Activated naive CD8-positive, alpha-beta T cell treated with anti-CD3 and anti-CD28 coated beads, Interleukin-2, amount 50 U/mL, for 24 hours (primary cell): ENCODE results near the gene CALHM4.
"Not testable (repeated sequence)": the region's sequence is repeated elsewhere in the genome, so short reads cannot be mapped to it uniquely, and the experiment has no call there.

Experiments used
- ATAC-seq: fragments of 150-1000 bp; cut with Tn5 transposase; one replicate; pipeline ENCODE4 v1.10.0; 2021
- DNase-seq: peaks from one replicate; pipeline ENCODE4 v3.0.0; 2021
- H3K27ac Mint-ChIP-seq: one replicate; pipeline ENCODE4 v1.8.0; 2021; ENCODE audit warnings: mild to moderate bottlenecking, mixed read lengths
- H3K27me3 Mint-ChIP-seq: one replicate; pipeline ENCODE4 v1.8.0; 2021; ENCODE audit warnings: mixed read lengths
- H3K36me3 Mint-ChIP-seq: one replicate; pipeline ENCODE4 v1.8.0; 2021; ENCODE audit warnings: low read depth, mixed read lengths
- H3K4me1 Mint-ChIP-seq: one replicate; pipeline ENCODE4 v1.8.0; 2021; ENCODE audit warnings: mixed read lengths
- H3K4me3 Mint-ChIP-seq: one replicate; pipeline ENCODE4 v1.8.0; 2021; ENCODE audit warnings: mild to moderate bottlenecking, moderate library complexity, mixed read lengths
- H3K9me3 Mint-ChIP-seq: one replicate; pipeline ENCODE4 v1.8.0; 2021; ENCODE audit warnings: mixed read lengths

The CALHM4 gene

GRCh38 chr6:116577486-116577885, 23.9 kb downstream of the CALHM4 start:
- Mint-ChIP-seq H3K27ac (no peak overlapping the region), H3K36me3 (peaks cover 45% of the 10 kb centered on the region), H3K27me3 (no peaks in the 10 kb centered on the region), H3K4me1 (peaks cover 42% of the 10 kb centered on the region), H3K4me3 (no peak overlapping the region), H3K9me3 (no peaks in the 10 kb centered on the region)
- no peak for DNase-seq
- no peak for ATAC-seq

GRCh38 chr6:116578335-116578734, 24.8 kb downstream of the CALHM4 start:
- no peaks in the 10 kb centered on the region for H3K9me3 Mint-ChIP-seq
- no peak overlapping the region for H3K4me3 Mint-ChIP-seq
- no peak overlapping the region for H3K27ac Mint-ChIP-seq
- H3K36me3 Mint-ChIP-seq = peaks cover 49% of the 10 kb centered on the region
- no peak for DNase-seq
- no peaks in the 10 kb centered on the region for H3K27me3 Mint-ChIP-seq
- no peak for ATAC-seq
- peaks cover 34% of the 10 kb centered on the region for H3K4me1 Mint-ChIP-seq

DNA sequence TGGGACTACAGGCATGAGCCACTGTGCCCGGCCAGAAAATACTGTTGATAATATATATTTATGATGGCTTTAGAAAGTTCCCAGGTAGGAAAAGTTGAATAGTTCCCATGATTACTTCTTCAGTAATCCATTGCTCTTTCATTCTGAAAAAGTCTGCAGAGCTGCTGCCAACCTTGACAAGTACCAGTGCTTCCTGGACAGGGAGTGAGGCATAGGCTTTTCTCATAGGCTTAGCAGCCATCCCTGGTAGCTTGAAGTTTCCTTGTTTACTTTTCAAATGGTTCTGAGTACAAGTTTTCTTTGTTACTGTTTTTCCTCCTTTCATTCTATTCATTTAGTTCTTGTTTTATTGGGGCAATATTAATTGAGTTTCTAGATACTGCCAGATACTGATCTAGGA, 25.6 kb downstream of the CALHM4 start:
- H3K4me3 Mint-ChIP-seq = no peak overlapping the region
- DNase-seq (no peak), ATAC-seq (no peak)
- no peaks in the 10 kb centered on the region for H3K9me3 Mint-ChIP-seq
- H3K4me1 Mint-ChIP-seq = peaks cover 26% of the 10 kb centered on the region
- H3K36me3 Mint-ChIP-seq = peaks cover 43% of the 10 kb centered on the region
- H3K27me3 Mint-ChIP-seq = no peaks in the 10 kb centered on the region
- H3K27ac Mint-ChIP-seq = peak overlapping the region; percentile 33

- peaks cover 44% of the 10 kb centered on the region for H3K36me3 Mint-ChIP-seq
- no peak overlapping the region for H3K4me3 Mint-ChIP-seq
Observed at GRCh38 chr6:116580198-116580597, 26.6 kb downstream of the CALHM4 start.

DNA sequence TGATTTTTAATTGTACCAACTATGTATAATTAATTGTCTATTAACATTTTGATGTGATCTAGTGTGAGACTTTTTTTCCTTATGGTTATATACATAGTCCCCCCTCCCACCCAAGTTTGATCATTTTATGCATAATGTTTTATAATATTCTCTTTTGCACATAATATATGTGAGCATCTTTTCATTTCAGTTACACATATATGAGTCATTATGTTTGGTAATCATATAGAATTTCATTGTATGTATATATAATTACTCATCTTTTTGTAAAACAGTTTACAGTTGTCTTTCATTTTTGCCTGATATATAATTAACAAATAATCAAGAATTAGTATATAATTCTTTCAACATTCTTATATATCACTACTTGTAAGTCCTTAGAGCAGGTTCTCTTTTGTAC, 32.7 kb downstream of the CALHM4 start:
- Mint-ChIP-seq H3K4me1 (no peaks in the 10 kb centered on the region), H3K36me3 (peaks cover 34% of the 10 kb centered on the region), H3K4me3 (no peak overlapping the region), H3K27ac (no peak overlapping the region), H3K9me3 (no peaks in the 10 kb centered on the region), H3K27me3 (no peaks in the 10 kb centered on the region)
- DNase-seq (no peak), ATAC-seq (no peak)

More at GRCh38 chr6:116580198-116580597, 26.6 kb downstream of the CALHM4 start:
- H3K4me1 Mint-ChIP-seq = peaks cover 23% of the 10 kb centered on the region
- H3K9me3 Mint-ChIP-seq = no peaks in the 10 kb centered on the region
- DNase-seq (no peak), ATAC-seq (no peak)
- no peak overlapping the region for H3K27ac Mint-ChIP-seq
- no peaks in the 10 kb centered on the region for H3K27me3 Mint-ChIP-seq

GRCh38 chr6:116586738-116587137, 33.2 kb downstream of the CALHM4 start:
- Mint-ChIP-seq H3K4me1 (no peaks in the 10 kb centered on the region), H3K27ac (no peak overlapping the region), H3K27me3 (no peaks in the 10 kb centered on the region), H3K4me3 (no peak overlapping the region), H3K36me3 (peaks cover 33% of the 10 kb centered on the region), H3K9me3 (no peaks in the 10 kb centered on the region)
- DNase-seq (no peak), ATAC-seq (no peak)

DNA sequence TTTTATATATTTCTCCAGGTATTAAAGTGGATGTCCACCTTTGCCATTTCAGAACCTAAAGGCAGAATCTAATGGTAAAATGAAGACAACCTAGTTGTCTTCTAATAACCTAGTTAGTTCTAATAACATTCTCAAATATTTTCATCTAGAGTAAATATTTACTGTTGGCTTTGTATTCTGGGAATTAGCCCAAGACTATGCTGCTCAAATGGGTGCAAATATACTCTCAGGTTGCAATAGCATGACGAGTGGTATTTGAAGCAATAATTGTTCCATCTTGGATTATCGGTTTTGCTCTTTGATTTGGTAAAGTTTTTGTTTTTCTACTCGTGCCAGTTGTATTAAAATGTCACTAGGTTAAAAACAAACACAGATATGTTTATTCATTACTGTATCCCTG, 41.7 kb downstream of the CALHM4 start:
- Mint-ChIP-seq H3K27ac (no peak overlapping the region), H3K4me1 (no peaks in the 10 kb centered on the region), H3K9me3 (no peaks in the 10 kb centered on the region), H3K4me3 (no peak overlapping the region), H3K36me3 (peaks cover 48% of the 10 kb centered on the region), H3K27me3 (no peaks in the 10 kb centered on the region)
- ATAC-seq (no peak), DNase-seq (no peak)

GRCh38 chr6:116596815-116597214, 43.3 kb downstream of the CALHM4 start:
- Mint-ChIP-seq H3K27ac (no peak overlapping the region), H3K36me3 (peaks cover 49% of the 10 kb centered on the region), H3K9me3 (peaks cover 5% of the 10 kb centered on the region), H3K4me3 (no peak overlapping the region), H3K27me3 (no peaks in the 10 kb centered on the region), H3K4me1 (no peaks in the 10 kb centered on the region)
- no peak for ATAC-seq
- no peak for DNase-seq

- ATAC-seq, H3K27ac Mint-ChIP-seq: not testable (repeated sequence)
Observed at GRCh38 chr6:116603916-116604315, 50.4 kb downstream of the CALHM4 start.

GRCh38 chr6:116604868-116605267, 51.3 kb downstream of the CALHM4 start:
- DNase-seq, H3K4me3 Mint-ChIP-seq, H3K27me3 Mint-ChIP-seq, H3K27ac Mint-ChIP-seq, ATAC-seq, H3K4me1 Mint-ChIP-seq: not testable (repeated sequence)
- peaks cover 32% of the 10 kb centered on the region for H3K36me3 Mint-ChIP-seq
- H3K9me3 Mint-ChIP-seq = peaks cover 19% of the 10 kb centered on the region

More at GRCh38 chr6:116603916-116604315, 50.4 kb downstream of the CALHM4 start:
- peaks cover 19% of the 10 kb centered on the region for H3K9me3 Mint-ChIP-seq
- DNase-seq, H3K4me1 Mint-ChIP-seq, H3K27me3 Mint-ChIP-seq, H3K4me3 Mint-ChIP-seq: not testable (repeated sequence)
- peaks cover 35% of the 10 kb centered on the region for H3K36me3 Mint-ChIP-seq

DNA sequence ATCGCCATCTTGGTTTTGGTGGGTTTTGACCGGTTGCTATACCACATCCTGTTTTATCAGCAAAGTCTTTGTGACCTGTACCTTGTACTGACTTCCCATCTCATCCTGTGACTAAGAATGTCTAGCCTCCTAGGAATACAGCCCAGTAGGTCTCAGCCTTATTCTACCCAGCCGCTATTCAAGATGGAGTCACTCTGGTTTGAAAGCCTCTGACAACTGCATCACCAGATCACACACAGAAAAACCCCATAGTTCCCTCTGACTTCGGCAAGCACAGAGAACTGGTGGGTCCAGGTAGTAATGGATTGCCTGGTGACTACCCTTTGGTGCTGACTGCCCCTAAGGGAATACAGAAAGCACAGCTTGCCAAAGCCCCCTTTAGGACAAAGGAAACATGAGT, 52.4 kb downstream of the CALHM4 start:
- no peak for DNase-seq
- peaks cover 2% of the 10 kb centered on the region for H3K27me3 Mint-ChIP-seq
- no peak overlapping the region for H3K27ac Mint-ChIP-seq
- no peaks in the 10 kb centered on the region for H3K4me1 Mint-ChIP-seq
- no peak for ATAC-seq
- H3K4me3 Mint-ChIP-seq = no peak overlapping the region
- peaks cover 28% of the 10 kb centered on the region for H3K36me3 Mint-ChIP-seq
- peaks cover 19% of the 10 kb centered on the region for H3K9me3 Mint-ChIP-seq
